Naive thymus-derived CD4-positive, alpha-beta T cell (primary cell): ENCODE results near the gene GMIP. TPM values are rescaled to one million over a fixed set of nuclear protein-coding genes. Genes with fewer than 3 reads are reported as not detected.
"Not testable (repeated sequence)": the region's sequence is repeated elsewhere in the genome, so short reads cannot be mapped to it uniquely, and the experiment has no call there.

ENCODE experiments used
- ATAC-seq: fragments of 150-1000 bp; cut with Tn5 transposase; 2 replicates; pipeline ENCODE4 v1.10.0; 2021; ENCODE audit warnings: mild to moderate bottlenecking, moderate library complexity
- CTCF ChIA-PET: fragments of 350-600 bp; sonication (Branson Sonifier 250); formaldehyde crosslinking; loops from one replicate; lab custom pipeline; 2021; ENCODE audit warnings: antibody characterized with exemption; lab: Charles Lee
- POLR2A ChIA-PET: fragments of 350-600 bp; sonication (Branson Sonifier 250); formaldehyde crosslinking; loops from one replicate; lab custom pipeline; 2021; ENCODE audit warnings: antibody characterized with exemption, inconsistent platforms; lab: Charles Lee
- DNase-seq, 9 donors: peaks; one replicate each; pipeline versions ENCODE4 v3.0.0 to v3.0.0-alpha.2; 2020 to 2022; ENCODE audit warnings: mixed read lengths in 1 of 9
- H3K27ac ChIP-seq: one replicate; pipeline ENCODE4 v1.7.0; 2013; ENCODE audit warnings: mild to moderate bottlenecking, low read depth, low read length, moderate library complexity
- H3K27me3 ChIP-seq, 2 donors: one replicate each; pipeline ENCODE4 v1.7.0; 2013; ENCODE audit warnings: low read length in 2 of 2, mild to moderate bottlenecking in 2 of 2, moderate library complexity in 2 of 2; ENCODE audit not compliant: control insufficient read depth in 2 of 2, insufficient read depth in 2 of 2
- H3K36me3 ChIP-seq, 3 experiments: 1 replicate in 2 of 3; 2 replicates in 1 of 3; pipeline ENCODE4 v1.7.0; 2013; ENCODE audit warnings: low read length in 3 of 3, mild to moderate bottlenecking in 3 of 3, moderate library complexity in 1 of 3; ENCODE audit not compliant: insufficient read depth in 3 of 3, control insufficient read depth in 2 of 3
- H3K4me1 ChIP-seq, 2 donors: one replicate each; pipeline ENCODE4 v1.7.0; 2013; ENCODE audit warnings: low read length in 2 of 2, mild to moderate bottlenecking in 2 of 2, moderate library complexity in 1 of 2; ENCODE audit not compliant: control insufficient read depth in 2 of 2, insufficient read depth in 2 of 2
- H3K4me3 ChIP-seq: 2 replicates; pipeline ENCODE4 v1.7.0; 2013; ENCODE audit warnings: mild to moderate bottlenecking, low read length
- H3K9me3 ChIP-seq, 3 experiments: 1 replicate in 2 of 3; 2 replicates in 1 of 3; pipeline ENCODE4 v1.7.0; 2013; ENCODE audit warnings: low read length in 3 of 3; ENCODE audit not compliant: control insufficient read depth in 2 of 3
- H3K27ac Mint-ChIP-seq, 9 donors: one replicate each; pipeline ENCODE4 v1.8.0; 2020 to 2022; ENCODE audit warnings: mixed read lengths in 9 of 9, mild to moderate bottlenecking in 8 of 9, moderate library complexity in 5 of 9, inconsistent platforms in 2 of 9
- H3K27me3 Mint-ChIP-seq, 5 donors: one replicate each; pipeline ENCODE4 v1.8.0; 2021 to 2022; ENCODE audit warnings: mixed read lengths in 5 of 5, mild to moderate bottlenecking in 1 of 5
- H3K36me3 Mint-ChIP-seq, 5 donors: one replicate each; pipeline ENCODE4 v1.8.0; 2020 to 2022; ENCODE audit warnings: mixed read lengths in 5 of 5, mild to moderate bottlenecking in 3 of 5, inconsistent platforms in 1 of 5
- H3K4me1 Mint-ChIP-seq, 7 donors: one replicate each; pipeline ENCODE4 v1.8.0; 2020 to 2022; ENCODE audit warnings: mixed read lengths in 7 of 7, mild to moderate bottlenecking in 3 of 7, inconsistent platforms in 1 of 7
- H3K4me3 Mint-ChIP-seq, 10 donors: one replicate each; pipeline ENCODE4 v1.8.0; 2020 to 2022; ENCODE audit warnings: mild to moderate bottlenecking in 10 of 10, mixed read lengths in 10 of 10, moderate library complexity in 6 of 10, inconsistent platforms in 2 of 10
- H3K9me3 Mint-ChIP-seq, 11 donors: one replicate each; pipeline ENCODE4 v1.8.0; 2020 to 2022; ENCODE audit warnings: mixed read lengths in 11 of 11, mild to moderate bottlenecking in 4 of 11, inconsistent platforms in 1 of 11, moderate library complexity in 1 of 11
- intact Hi-C, 2 donors: fragments of 100-400 bp; cut with micrococcal nuclease; formaldehyde crosslinking; loops; one replicate each; pipeline ENCODE4 v1.15.1; 2023
- polyA plus RNA-seq, 2 donors: library from polyadenylated mRNA; unstranded; fragments of 300-500 nt; fragmentation: Illumina TruSeq; gene quantifications; one replicate each; pipeline ENCODE4 v1.2.3, GENCODE V29; 2021
- total RNA-seq, 6 experiments: library from RNA in 5 of 6; stranded (reverse) in 5 of 6; gene quantifications; 1 replicate in 5 of 6; 2 replicates in 1 of 6; pipeline ENCODE4 v1.2.3 and lab custom pipeline; 2021 to 2026

Gene GMIP
- total and polyA plus RNA-seq, 7 experiments from 2014 or later, result 32.9 to 141 (median 99.1) TPM

DNA sequence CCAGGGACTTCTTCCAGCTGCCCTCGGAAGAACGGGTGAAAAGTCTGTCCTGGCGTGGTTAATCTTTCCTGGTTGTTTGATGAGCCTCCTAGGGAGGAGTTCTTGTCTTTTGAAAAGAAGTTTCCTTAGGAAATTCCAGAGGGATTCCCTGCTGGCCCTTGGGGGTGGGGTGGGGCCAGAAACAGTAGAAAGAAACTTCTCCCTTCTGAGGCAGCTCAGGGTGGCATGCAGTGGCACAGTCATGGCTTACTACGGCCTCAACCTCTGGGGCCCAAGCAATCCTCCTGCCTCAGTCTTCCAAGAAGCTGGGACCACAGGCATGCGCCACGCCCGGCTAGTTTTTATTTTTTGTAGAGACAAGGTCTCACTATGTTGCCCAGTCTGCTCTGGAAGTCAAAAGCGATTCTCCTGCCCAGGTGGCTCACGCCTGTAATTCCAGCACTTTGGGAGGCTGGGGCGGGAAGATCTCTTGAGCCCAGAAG lies 26.7 kb upstream of the GMIP start:
- H3K27ac Mint-ChIP-seq, result peak overlapping the region; percentile 87 to 99 (median 95)
- H3K36me3 Mint-ChIP-seq, result peaks cover 6 to 81% (median 36%) of the 10 kb centered on the region in 5 donors

GRCh38 chr19:19668230-19669012 lies 25.0 kb upstream of the GMIP start, which contains the start of gene ZNF101:
Gene ZNF101, plus strand, starts transcription at chr19:19668839. Its CDS starts 125 bp downstream, at chr19:19668964.
- H3K4me3 ChIP-seq, result peak within 1 kb of the TSS; percentile 65
- peak within 1 kb of the TSS; percentile 93 for H3K27ac ChIP-seq
- peak; percentile 84 to 97 (median 95) for DNase-seq
- Mint-ChIP-seq H3K27me3 (peaks cover 0 to 4% (median 0%) of the 10 kb centered on the region in 5 donors), H3K27ac (peak within 1 kb of the TSS; percentile 95 to 99 (median 98)), H3K4me1 (peaks cover 5 to 49% (median 26%) of the 10 kb centered on the region in 7 donors), H3K36me3 (peaks cover 0 to 73% (median 24%) of the 10 kb centered on the region in 5 donors), H3K9me3 (peaks cover 0 to 46% (median 20%) of the 10 kb centered on the region in 11 donors), H3K4me3 (peak within 1 kb of the TSS; percentile 86 to 96 (median 91))
- ChIA-PET POLR2A (interaction anchor here (0.5 to 7.1 kb wide), 53 partner anchors 8 to 1937 kb away, joined by 3 to 119 read pairs (median 5); partner anchors contain the start of genes GMIP, LPAR2, NDUFA13 and PBX4), CTCF (interaction anchor here (0.7 to 1.6 kb wide), 6 partner anchors 18 to 137 kb away, joined by 3 to 7 read pairs (median 4); partner anchors contain the start of genes GMIP and ZNF14)
- H3K4me1 ChIP-seq, result peaks cover 18 to 33% of the 10 kb centered on the region in 2 donors
- H3K36me3 ChIP-seq, result peaks cover 9 to 45% (median 13%) of the 10 kb centered on the region in 3 experiments
- H3K9me3 ChIP-seq, result peaks cover 0 to 19% (median 13%) of the 10 kb centered on the region in 3 experiments
- intact Hi-C loops, result loop anchor here (1.0 to 10.0 kb wide), 22 partner anchors 18 to 1354 kb away; partner anchors contain the start of genes ZNF14 (in 2 of the 2), ZNF430 (in 2 of the 2), ZNF506 (in 2 of the 2) and ZNF93 (in 2 of the 2)
- H3K27me3 ChIP-seq, result no peaks in the 10 kb centered on the region
- ATAC-seq, result peak; percentile 79

More for the DNA sequence above, 26.7 kb upstream of the GMIP start:
- Histone ChIP-seq H3K27me3 (no peaks in the 10 kb centered on the region), H3K36me3 (peaks cover 19 to 58% (median 20%) of the 10 kb centered on the region in 3 experiments), H3K4me1 (peaks cover 14 to 33% of the 10 kb centered on the region in 2 donors), H3K4me3 (peak overlapping the region; percentile 65), H3K27ac (peak overlapping the region; percentile 93), H3K9me3 (peaks cover 0 to 31% (median 20%) of the 10 kb centered on the region in 3 experiments)
- peaks cover 0 to 61% (median 28%) of the 10 kb centered on the region in 11 donors for H3K9me3 Mint-ChIP-seq
- DNase-seq (no peak), ATAC-seq (no peak)
- ChIA-PET CTCF (interaction anchor here (1.4 kb wide), 1 partner anchor 26 kb away, joined by 4 read pairs; the partner anchor contains the start of gene GMIP), POLR2A (interaction anchor here (0.6 to 7.1 kb wide), 27 partner anchors 9 to 1935 kb away, joined by 3 to 119 read pairs (median 9); partner anchors contain the start of genes GMIP, NDUFA13, TSSK6 and ZNF14)
- intact Hi-C loops, result no loop called here
- peaks cover 0 to 4% (median 0%) of the 10 kb centered on the region in 5 donors for H3K27me3 Mint-ChIP-seq
- H3K4me1 Mint-ChIP-seq, result peaks cover 5 to 54% (median 28%) of the 10 kb centered on the region in 7 donors
- peak overlapping the region; percentile 86 to 96 (median 91) for H3K4me3 Mint-ChIP-seq

GRCh38 chr19:19665420-19665948 lies 22.0 kb upstream of the GMIP start:
- CTCF ChIA-PET, H3K27ac ChIP-seq, H3K9me3 ChIP-seq, H3K27me3 Mint-ChIP-seq, H3K27me3 ChIP-seq, H3K4me3 ChIP-seq, ATAC-seq: not testable (repeated sequence)
- intact Hi-C loops, result loop anchor here (5.0 to 10.0 kb wide), 6 partner anchors 52 to 1357 kb away; partner anchors contain the start of genes ZNF430 (in 1 of the 2), ZNF486 (in 1 of the 2), ZNF682 (in 1 of the 2) and ZNF737 (in 1 of the 2)
- Mint-ChIP-seq H3K27ac (peak overlapping the region in 5 of 9 donors; percentile 14 to 66 (median 36)), H3K36me3 (peaks cover 0 to 58% (median 10%) of the 10 kb centered on the region in 5 donors), H3K4me3 (peak overlapping the region in 5 of 10 donors; percentile 7 to 47 (median 18)), H3K4me1 (peaks cover 21 to 55% (median 38%) of the 10 kb centered on the region in 7 donors), H3K9me3 (peaks cover 0 to 18% (median 2%) of the 10 kb centered on the region in 11 donors)
- DNase-seq, result peak in 1 of 9 donors; percentile 13
- Histone ChIP-seq H3K4me1 (peaks cover 34 to 41% of the 10 kb centered on the region in 2 donors), H3K36me3 (peaks cover 0 to 29% (median 0%) of the 10 kb centered on the region in 3 experiments)
- POLR2A ChIA-PET, result interaction anchor here (0.6 to 7.1 kb wide), 9 partner anchors 21 to 236 kb away, joined by 3 to 119 read pairs (median 4); partner anchors contain the start of genes ZNF14, ZNF253, ZNF506 and ZNF93

- no peaks in the 10 kb centered on the region for H3K9me3 ChIP-seq
- H3K27me3 ChIP-seq, result no peaks in the 10 kb centered on the region
- CTCF ChIA-PET, result interaction anchor here (0.6 kb wide), 1 partner anchor 41 kb away, joined by 3 read pairs; no protein-coding TSS in a partner anchor
- Mint-ChIP-seq H3K36me3 (peaks cover 0 to 49% (median 6%) of the 10 kb centered on the region in 5 donors), H3K4me1 (peaks cover 20 to 45% (median 36%) of the 10 kb centered on the region in 7 donors), H3K27ac (peak within 1 kb of the TSS; percentile 93 to 99 (median 99)), H3K27me3 (peaks cover 0 to 4% (median 0%) of the 10 kb centered on the region in 5 donors), H3K4me3 (peak within 1 kb of the TSS; percentile 79 to 99 (median 96)), H3K9me3 (peaks cover 0 to 11% (median 1%) of the 10 kb centered on the region in 11 donors)
- intact Hi-C loops, result loop anchor here (1.0 to 10.0 kb wide), 19 partner anchors 20 to 901 kb away; partner anchors contain the start of genes BORCS8 (in 2 of the 2), GMIP (in 2 of the 2), PBX4 (in 2 of the 2) and RFXANK (in 2 of the 2)
- POLR2A ChIA-PET, result interaction anchor here (0.5 to 3.9 kb wide), 25 partner anchors 9 to 239 kb away, joined by 3 to 20 read pairs (median 4); partner anchors contain the start of genes GMIP, TSSK6, ZNF14 and ZNF253
- ATAC-seq, result peak; percentile 85
- peaks cover 0 to 29% (median 6%) of the 10 kb centered on the region in 3 experiments for H3K36me3 ChIP-seq
- H3K27ac ChIP-seq, result peak within 1 kb of the TSS; percentile 98
- H3K4me1 ChIP-seq, result peaks cover 30 to 32% of the 10 kb centered on the region in 2 donors
- H3K4me3 ChIP-seq, result peak within 1 kb of the TSS; percentile 96
- DNase-seq, result peak; percentile 83 to 96 (median 93)
Measured at GRCh38 chr19:19663256-19664120, 20.0 kb upstream of the GMIP start, which contains the start of gene ATP13A1. Gene ATP13A1, minus strand, starts transcription at chr19:19663676. Its CDS starts 10 bp downstream, at chr19:19663666.

DNA sequence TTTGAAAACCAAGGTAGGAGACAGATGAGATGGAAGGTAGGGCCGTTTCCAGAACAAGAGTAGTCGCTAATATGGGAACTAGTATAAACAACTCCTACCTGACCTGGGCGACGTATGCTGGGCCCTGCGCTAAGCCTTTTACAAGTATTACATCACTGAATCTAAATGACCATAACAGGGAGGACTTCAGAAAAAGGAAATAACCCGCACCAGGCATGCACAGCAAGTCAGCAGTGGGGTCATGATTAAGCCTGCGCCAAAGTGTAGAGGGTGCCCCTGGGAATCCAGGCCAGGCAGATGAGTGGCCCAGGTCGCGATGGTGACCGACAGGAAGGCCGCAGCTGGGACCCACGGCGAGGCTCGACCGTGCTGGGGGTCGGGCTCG lies 19.4 kb upstream of the GMIP start:
- H3K9me3 ChIP-seq, result no peaks in the 10 kb centered on the region
- H3K4me1 Mint-ChIP-seq, result peaks cover 20 to 39% (median 30%) of the 10 kb centered on the region in 7 donors
- H3K4me1 ChIP-seq, result peaks cover 30% of the 10 kb centered on the region in 2 donors
- peaks cover 0 to 48% (median 11%) of the 10 kb centered on the region in 5 donors for H3K36me3 Mint-ChIP-seq
- no peaks in the 10 kb centered on the region for H3K27me3 ChIP-seq
- H3K4me3 Mint-ChIP-seq, result peak overlapping the region; percentile 79 to 98 (median 93)
- no peaks in the 10 kb centered on the region for H3K27me3 Mint-ChIP-seq
- intact Hi-C loops, result loop anchor here (1.0 to 10.0 kb wide), 19 partner anchors 20 to 902 kb away; partner anchors contain the start of genes BORCS8 (in 2 of the 2), GMIP (in 2 of the 2), PBX4 (in 2 of the 2) and RFXANK (in 2 of the 2)
- peak overlapping the region; percentile 96 for H3K4me3 ChIP-seq
- ATAC-seq (no peak), DNase-seq (no peak)
- ChIA-PET POLR2A (interaction anchor here (0.6 to 3.9 kb wide), 14 partner anchors 10 to 238 kb away, joined by 3 to 20 read pairs (median 6); partner anchors contain the start of genes GMIP, TSSK6, ZNF14 and ZNF253), CTCF (no interaction called here)
- H3K27ac Mint-ChIP-seq, result peak overlapping the region; percentile 86 to 99 (median 94)
- peak overlapping the region; percentile 98 for H3K27ac ChIP-seq
- H3K9me3 Mint-ChIP-seq, result peaks cover 0 to 5% (median 0%) of the 10 kb centered on the region in 11 donors
- H3K36me3 ChIP-seq, result peaks cover 0 to 35% (median 11%) of the 10 kb centered on the region in 3 experiments
